ENCODE measurements around the gene NHS.
A peak's percentile ranks its signal among the peaks of the same experiment; 100 is the strongest.

The NHS gene

DNA sequence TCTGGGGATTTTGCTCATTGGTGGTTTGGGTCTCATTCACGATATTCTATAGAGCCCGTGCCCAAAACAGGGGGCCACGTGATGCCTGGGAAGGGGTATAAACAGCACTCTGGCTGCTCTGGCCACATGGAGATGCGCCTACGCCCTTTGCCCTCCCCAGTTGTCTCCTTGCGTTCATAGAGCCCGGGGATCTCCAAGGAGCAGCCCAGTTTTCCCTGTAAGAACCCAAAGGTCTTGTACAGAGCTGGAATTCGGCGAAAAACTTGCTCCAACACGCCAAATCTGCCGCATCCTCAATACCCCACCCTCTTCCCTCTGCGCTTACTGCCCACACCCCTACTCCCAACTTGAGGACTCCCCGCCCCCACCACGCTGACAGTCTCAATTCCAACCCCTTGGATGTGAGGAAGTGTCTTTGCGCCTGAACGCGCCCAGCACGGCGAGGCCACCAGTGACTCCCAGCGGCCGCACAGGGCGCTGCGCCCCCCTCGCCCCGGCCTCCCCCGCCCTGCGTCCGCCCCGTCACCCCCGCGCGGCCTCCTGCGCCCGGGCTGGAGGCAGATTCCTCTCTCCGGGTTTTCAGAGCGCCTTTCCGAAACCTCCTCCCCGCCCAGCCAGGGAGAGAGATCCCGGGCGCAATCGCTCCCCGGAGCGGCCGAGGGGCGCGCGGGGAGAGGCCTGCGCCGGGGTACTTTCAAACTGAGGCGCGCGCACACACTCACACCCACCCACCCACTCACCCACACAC is at the start of gene NHS:
Gene NHS (plus strand): TSS at position 582 of the 748 bp plus-strand sequence. CDS start 558 bp downstream, outside the sequence.
- Histone ChIP-seq H3K4me2 (peak within 1 kb of the TSS; percentile 42), H3K27me3 (peaks cover 97% of the 10 kb centered on the region), H4K20me1 (no peaks in the 10 kb centered on the region), H3K36me3 (no peaks in the 10 kb centered on the region), H3K4me1 (0 out of 2 replicates have a peak, but pooled peaks cover 6% of the 10 kb centered on the region), H3K9me3 (peaks cover 23% of the 10 kb centered on the region), H3K27ac (no peak within 1 kb of the TSS), H3K9ac (no peak within 1 kb of the TSS), H3K4me3 (no peak within 1 kb of the TSS)
- no peak for TF ChIP-seq Cebpa-rat (IDR thresholded peaks at IDR 0.05)

DNA sequence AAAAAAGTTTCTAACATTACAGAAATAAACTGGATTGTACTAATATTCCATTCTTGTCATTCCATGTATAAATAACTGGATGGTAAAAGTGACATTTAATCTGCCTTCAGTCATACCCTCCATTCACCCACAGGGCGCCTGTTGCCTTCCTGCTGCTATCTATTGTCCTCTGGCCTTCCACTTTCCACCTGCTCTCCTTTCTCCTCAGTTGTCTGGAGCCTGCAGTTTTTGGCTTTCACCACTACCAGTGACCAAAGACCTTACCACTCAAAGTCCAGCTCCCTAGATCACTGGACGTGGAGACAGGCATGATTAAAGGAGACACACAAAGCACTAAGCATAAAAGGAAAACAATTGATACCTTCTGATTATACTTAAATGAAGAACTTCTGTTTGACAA is 46.2 kb upstream of the NHS start:
- Histone ChIP-seq H3K9ac (no peak overlapping the region), H3K4me2 (no peak overlapping the region), H3K27me3 (peaks cover 78% of the 10 kb centered on the region), H3K9me3 (no peaks in the 10 kb centered on the region), H3K4me1 (no peaks in the 10 kb centered on the region), H3K27ac (no peak overlapping the region), H3K36me3 (no peaks in the 10 kb centered on the region), H3K4me3 (no peak overlapping the region), H4K20me1 (peaks cover 8% of the 10 kb centered on the region; the same call in 1 of the 2 replicates)
- TF ChIP-seq Cebpa-rat (IDR thresholded peaks at IDR 0.05): no peak

DNA sequence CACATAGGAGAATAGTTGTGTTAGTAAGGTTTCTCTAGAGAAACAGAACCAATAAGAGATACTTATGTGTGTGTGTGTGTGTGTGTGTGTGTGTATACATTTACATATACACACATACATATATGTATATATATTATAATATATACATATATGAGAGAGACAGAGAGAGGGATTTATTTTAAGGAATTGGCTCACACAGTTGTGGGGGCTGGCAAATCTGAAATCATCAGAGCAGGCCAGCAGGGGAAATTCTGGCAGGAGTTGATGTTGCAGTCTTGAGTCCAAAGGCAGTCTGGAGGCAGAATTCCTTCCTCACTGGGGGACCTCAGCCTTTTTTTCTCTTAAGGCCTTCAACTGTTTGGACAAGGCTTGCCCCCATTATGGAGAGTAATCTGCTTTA is 38.6 kb upstream of the NHS start:
- Histone ChIP-seq H3K27me3 (peaks cover 78% of the 10 kb centered on the region), H3K36me3 (no peaks in the 10 kb centered on the region), H3K9ac (no peak overlapping the region), H3K4me2 (no peak overlapping the region), H3K27ac (no peak overlapping the region), H3K4me3 (no peak overlapping the region), H4K20me1 (no peaks in the 10 kb centered on the region), H3K9me3 (no peaks in the 10 kb centered on the region), H3K4me1 (no peaks in the 10 kb centered on the region)
- no peak for TF ChIP-seq Cebpa-rat (IDR thresholded peaks at IDR 0.05)

DNA sequence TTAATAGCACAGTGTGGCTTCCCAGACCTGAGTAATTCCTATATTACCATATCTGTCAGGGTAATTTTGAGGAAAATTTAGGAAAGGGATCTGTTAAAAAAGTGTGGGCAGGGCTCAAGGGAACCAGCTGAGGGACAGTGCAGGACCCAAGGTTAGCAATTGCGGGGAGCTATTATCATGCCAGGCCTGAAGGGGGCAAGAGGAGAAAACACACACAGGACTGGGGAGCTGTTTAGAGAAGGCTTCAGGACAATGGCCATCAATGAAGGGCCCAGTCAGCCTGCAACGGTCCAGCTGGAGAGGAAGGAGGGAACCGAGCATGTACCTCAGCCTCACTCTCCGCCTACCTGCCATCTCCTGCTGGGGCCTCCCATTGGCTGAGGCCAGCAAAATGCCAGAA is 19.0 kb upstream of the NHS start:
- no peaks in the 10 kb centered on the region for H3K36me3 ChIP-seq

DNA sequence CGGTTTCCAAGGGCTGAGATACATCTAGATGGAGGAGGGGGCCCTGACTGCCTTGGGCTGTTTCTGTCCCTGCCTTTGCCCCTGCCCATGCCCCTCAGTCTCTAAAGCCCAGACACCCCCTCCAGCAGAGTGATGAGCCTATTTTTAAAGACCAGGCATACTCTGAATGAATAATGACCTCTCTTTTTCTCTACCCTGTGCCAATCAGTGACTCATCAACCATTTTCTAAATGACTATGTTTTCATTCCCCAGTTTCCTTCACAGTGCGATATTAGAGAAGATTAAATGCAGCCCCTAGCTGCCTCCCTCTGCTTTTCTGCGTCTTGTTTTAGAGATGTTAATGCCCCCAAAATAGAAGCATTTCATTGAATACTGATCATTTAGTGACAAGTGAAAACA is 15.5 kb upstream of the NHS start:
- no peak for TF ChIP-seq Cebpa-rat (IDR thresholded peaks at IDR 0.05)
- no peak overlapping the region for H3K27ac ChIP-seq
- H3K4me2 ChIP-seq: no peak overlapping the region
- no peaks in the 10 kb centered on the region for H3K9me3 ChIP-seq
- peaks cover 9% of the 10 kb centered on the region; the same call in 1 of the 2 replicates for H4K20me1 ChIP-seq
- peaks cover 60% of the 10 kb centered on the region for H3K27me3 ChIP-seq
- no peak overlapping the region for H3K4me3 ChIP-seq
- H3K36me3 ChIP-seq: no peaks in the 10 kb centered on the region
- no peak overlapping the region for H3K9ac ChIP-seq
- H3K4me1 ChIP-seq: no peaks in the 10 kb centered on the region

More for the DNA sequence above, 19.0 kb upstream of the NHS start:
- Histone ChIP-seq H4K20me1 (peaks cover 9% of the 10 kb centered on the region; the same call in 1 of the 2 replicates), H3K9me3 (peaks cover 17% of the 10 kb centered on the region), H3K4me2 (no peak overlapping the region), H3K27ac (no peak overlapping the region), H3K4me3 (no peak overlapping the region), H3K9ac (no peak overlapping the region), H3K4me1 (no peaks in the 10 kb centered on the region), H3K27me3 (peaks cover 70% of the 10 kb centered on the region)
- TF ChIP-seq Cebpa-rat (IDR thresholded peaks at IDR 0.05): no peak

DNA sequence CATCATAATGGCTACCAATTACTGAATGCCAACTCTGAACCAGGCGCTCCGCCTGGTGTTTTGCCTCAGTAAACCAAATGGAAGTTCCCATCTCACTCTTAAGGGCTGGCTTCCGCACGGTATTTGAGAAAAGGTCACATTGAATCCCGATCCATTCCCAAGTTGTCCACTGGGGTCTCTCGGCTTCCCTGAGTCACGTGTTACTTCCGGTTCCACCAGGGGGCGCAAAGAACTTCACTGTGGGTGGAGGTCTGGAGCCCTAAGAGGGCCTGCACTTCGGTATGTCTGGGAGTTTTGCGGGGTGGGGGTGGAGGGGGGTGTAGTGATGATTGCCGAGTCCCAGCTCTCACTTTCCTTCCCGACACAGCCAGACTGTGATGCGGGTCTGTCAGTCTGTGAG is 13.4 kb upstream of the NHS start:
- H3K4me2 ChIP-seq: no peak overlapping the region
- no peak for TF ChIP-seq Cebpa-rat (IDR thresholded peaks at IDR 0.05)
- H3K4me3 ChIP-seq: no peak overlapping the region
- no peaks in the 10 kb centered on the region for H4K20me1 ChIP-seq
- no peak overlapping the region for H3K27ac ChIP-seq
- H3K9ac ChIP-seq: no peak overlapping the region
- peaks cover 53% of the 10 kb centered on the region for H3K27me3 ChIP-seq
- no peaks in the 10 kb centered on the region for H3K4me1 ChIP-seq
- no peaks in the 10 kb centered on the region for H3K36me3 ChIP-seq
- no peaks in the 10 kb centered on the region for H3K9me3 ChIP-seq

DNA sequence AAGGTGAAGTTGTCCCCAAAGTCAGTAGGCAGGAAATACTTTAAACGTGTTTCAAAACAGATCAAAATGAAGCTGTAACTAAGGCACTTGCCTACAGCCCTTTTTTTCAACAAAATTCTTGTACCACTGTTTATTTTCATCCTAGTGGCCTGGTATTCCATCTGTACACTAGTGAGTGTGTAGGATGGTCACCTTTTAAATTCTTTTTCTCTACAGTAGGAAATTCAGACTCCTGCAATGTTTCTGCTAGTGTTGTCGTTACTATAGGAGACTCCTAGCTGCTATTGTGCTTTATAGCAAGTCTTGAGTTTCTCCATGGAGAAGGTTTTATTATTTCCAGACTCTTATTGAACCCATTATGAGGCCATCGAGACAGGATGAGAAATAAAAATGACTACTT is 7.0 kb upstream of the NHS start:
- H3K4me3 ChIP-seq: no peak overlapping the region

DNA sequence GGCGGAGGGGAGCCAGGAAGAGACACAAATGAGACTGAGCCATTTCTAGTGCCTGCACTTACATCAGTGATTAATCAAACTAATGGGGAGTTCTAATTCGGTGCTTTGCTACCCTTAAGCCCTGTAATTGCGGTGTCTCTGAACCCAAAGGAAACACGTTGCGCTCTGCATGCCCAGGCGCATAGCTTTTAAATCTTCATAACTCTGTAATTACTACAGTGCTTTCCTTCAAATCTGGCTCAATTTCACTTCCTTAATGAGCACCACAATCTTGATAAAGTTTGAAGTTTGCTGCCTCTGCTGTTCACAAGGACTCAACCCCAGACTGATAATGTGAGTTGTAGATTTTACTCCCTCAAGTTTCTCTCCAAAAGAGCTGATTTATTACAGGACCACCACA is 5.7 kb upstream of the NHS start:
- TF ChIP-seq Cebpa-rat (IDR thresholded peaks at IDR 0.05): no peak
- Histone ChIP-seq H3K4me3 (no peak overlapping the region), H3K4me2 (peak overlapping the region; percentile 33), H4K20me1 (no peaks in the 10 kb centered on the region), H3K36me3 (no peaks in the 10 kb centered on the region), H3K9me3 (no peaks in the 10 kb centered on the region), H3K27me3 (peaks cover 89% of the 10 kb centered on the region), H3K4me1 (peaks cover 14% of the 10 kb centered on the region; the same call in 1 of the 2 replicates), H3K27ac (no peak overlapping the region), H3K9ac (no peak overlapping the region)

More for the DNA sequence above, 7.0 kb upstream of the NHS start:
- Histone ChIP-seq H4K20me1 (no peaks in the 10 kb centered on the region), H3K4me1 (peaks cover 14% of the 10 kb centered on the region; the same call in 1 of the 2 replicates), H3K27me3 (peaks cover 85% of the 10 kb centered on the region), H3K4me2 (no peak overlapping the region), H3K27ac (no peak overlapping the region), H3K9me3 (no peaks in the 10 kb centered on the region), H3K36me3 (no peaks in the 10 kb centered on the region), H3K9ac (no peak overlapping the region)
- TF ChIP-seq Cebpa-rat (IDR thresholded peaks at IDR 0.05): no peak

DNA sequence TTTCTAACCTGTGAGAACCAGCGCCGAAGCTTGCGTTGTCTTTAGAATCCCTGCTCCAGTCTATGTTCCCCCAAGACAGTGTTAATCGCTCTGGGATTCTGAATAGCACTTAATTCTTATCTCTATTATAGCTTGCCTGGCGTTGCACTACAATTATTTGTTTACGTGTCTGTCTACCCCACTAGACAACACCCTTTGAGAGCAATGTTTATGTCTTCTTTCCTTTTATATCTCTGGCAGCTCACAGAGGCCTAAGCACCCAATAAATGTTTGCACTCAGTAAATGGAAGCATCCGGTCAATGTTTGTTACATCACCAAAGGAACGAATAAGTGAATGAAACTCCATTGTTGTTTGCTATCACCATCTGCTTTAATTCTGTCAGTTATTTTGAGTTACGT is 4.8 kb upstream of the NHS start:
- H3K27me3 ChIP-seq: peaks cover 90% of the 10 kb centered on the region
- H3K36me3 ChIP-seq: no peaks in the 10 kb centered on the region
- no peak overlapping the region for H3K27ac ChIP-seq
- H4K20me1 ChIP-seq: no peaks in the 10 kb centered on the region
- no peak overlapping the region for H3K9ac ChIP-seq
- H3K4me2 ChIP-seq: 0 out of 2 replicates have a peak overlapping the region, but pooled peaks have one; percentile 33
- H3K4me3 ChIP-seq: no peak overlapping the region
- H3K9me3 ChIP-seq: no peaks in the 10 kb centered on the region
- peaks cover 14% of the 10 kb centered on the region; the same call in 1 of the 2 replicates for H3K4me1 ChIP-seq
- no peak for TF ChIP-seq Cebpa-rat (IDR thresholded peaks at IDR 0.05)

DNA sequence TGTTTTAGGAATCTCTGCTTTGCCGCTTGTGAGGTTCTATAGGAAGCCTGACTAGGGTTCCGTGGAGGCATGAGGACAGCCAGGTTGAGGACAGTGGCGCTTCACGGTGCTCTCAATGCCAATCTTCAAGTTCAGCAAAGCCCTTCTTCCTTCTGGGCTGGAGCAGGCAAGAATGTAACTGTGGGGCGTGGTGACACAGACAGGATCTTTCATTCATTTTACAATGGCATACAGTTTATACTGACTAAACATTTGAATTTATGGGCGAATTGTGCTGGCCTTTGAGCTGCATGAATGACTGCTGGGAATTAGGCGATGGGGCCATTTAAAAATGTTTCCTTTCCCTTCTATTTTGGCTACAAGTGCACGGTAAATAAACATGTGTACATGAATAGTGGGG is 2.9 kb upstream of the NHS start:
- no peak for TF ChIP-seq Cebpa-rat (IDR thresholded peaks at IDR 0.05)
- no peaks in the 10 kb centered on the region for H4K20me1 ChIP-seq
- peaks cover 19% of the 10 kb centered on the region for H3K9me3 ChIP-seq
- no peak overlapping the region for H3K27ac ChIP-seq
- no peaks in the 10 kb centered on the region for H3K36me3 ChIP-seq
- H3K4me2 ChIP-seq: no peak overlapping the region
- H3K4me3 ChIP-seq: no peak overlapping the region
- peaks cover 98% of the 10 kb centered on the region for H3K27me3 ChIP-seq
- peaks cover 14% of the 10 kb centered on the region; the same call in 1 of the 2 replicates for H3K4me1 ChIP-seq
- H3K9ac ChIP-seq: no peak overlapping the region
